HG02798 (cell line): ENCODE results near the gene NRP1.

Experiments
- ATAC-seq: cut with Tn5 transposase; IDR thresholded peaks from one replicate; pipeline ENCODE4 v1.9.1; 2021; ENCODE audit warnings: mild to moderate bottlenecking; ENCODE audit not compliant: unreplicated experiment, poor library complexity

The NRP1 gene

GRCh38 chr10:33137356-33138005 lies 197.0 kb downstream of the NRP1 start:
- ATAC-seq, result no peak

- no peak for ATAC-seq
Measured at GRCh38 chr10:33136781-33137180, 197.7 kb downstream of the NRP1 start.

GRCh38 chr10:33136271-33136670 lies 198.2 kb downstream of the NRP1 start:
- ATAC-seq, result no peak

- ATAC-seq, result no peak
Measured at GRCh38 chr10:33134011-33134751, 200.3 kb downstream of the NRP1 start.

- ATAC-seq, result no peak
Measured at GRCh38 chr10:33133557-33133956, 200.9 kb downstream of the NRP1 start.

- no peak for ATAC-seq
Measured at GRCh38 chr10:33132626-33133025, 201.8 kb downstream of the NRP1 start.

GRCh38 chr10:33129996-33130386 lies 204.5 kb downstream of the NRP1 start:
- no peak for ATAC-seq

- no peak for ATAC-seq
Measured at GRCh38 chr10:33129141-33129995, 205.1 kb downstream of the NRP1 start.

GRCh38 chr10:33127622-33128021 lies 206.8 kb downstream of the NRP1 start:
- no peak for ATAC-seq
